SK-N-SH treated with all-trans-retinoic acid at 6 μM for 48 hours (cell line): ENCODE measurements around the gene DFFB.

Experiments
- ATAC-seq: fragments of 200-7000 bp; cut with Tn5 transposase; 3 replicates; pipeline ENCODE4 v1.9.1; 2020; ENCODE audit warnings: mild to moderate bottlenecking, moderate library complexity
- ARNTL ChIP-seq: fragments of 450-650 bp; formaldehyde crosslinking; IDR thresholded peaks from 2 replicates; pipeline ENCODE4 v1.5.0; 2020; ENCODE audit warnings: low read depth, mild to moderate bottlenecking, moderate library complexity, borderline replicate concordance
- BACH2 ChIP-seq: fragments of 250-450 bp; sonication (Bioruptor Pico); IDR thresholded peaks from 2 replicates; pipeline ENCODE4 v1.9.0; 2021; ENCODE audit warnings: mild to moderate bottlenecking, borderline replicate concordance
- CSDC2 ChIP-seq: fragments of 250-450 bp; sonication (Bioruptor Pico); IDR thresholded peaks from 2 replicates; pipeline ENCODE4 v1.5.0; 2020; ENCODE audit warnings: mild to moderate bottlenecking, moderate library complexity
- ESRRG ChIP-seq: fragments of 250-450 bp; sonication (Bioruptor Pico); IDR thresholded peaks from 2 replicates; pipeline ENCODE4 v1.6.1; 2021; ENCODE audit warnings: mild to moderate bottlenecking
- GLIS3 ChIP-seq: fragments of 250-450 bp; sonication (Bioruptor Pico); IDR thresholded peaks from 2 replicates; pipeline ENCODE4 v1.5.0; 2020; ENCODE audit warnings: mild to moderate bottlenecking, moderate library complexity
- ISL1 ChIP-seq: fragments of 250-450 bp; sonication (Bioruptor Pico); IDR thresholded peaks from 2 replicates; pipeline ENCODE4 v2.1.2; 2022; ENCODE audit warnings: mild to moderate bottlenecking, moderate library complexity
- RARB ChIP-seq: fragments of 250-450 bp; sonication (Bioruptor Pico); IDR thresholded peaks from 2 replicates; pipeline ENCODE4 v1.8.0; 2021; ENCODE audit warnings: mild to moderate bottlenecking, moderate library complexity
- SNAI2 ChIP-seq: fragments of 250-450 bp; sonication (Bioruptor Pico); IDR thresholded peaks from 2 replicates; pipeline ENCODE4 v1.5.0; 2020; ENCODE audit warnings: mild to moderate bottlenecking, moderate library complexity
- TCF4 ChIP-seq: fragments of 250-450 bp; sonication (Bioruptor Pico); IDR thresholded peaks from 2 replicates; pipeline ENCODE4 v1.8.0; 2021; ENCODE audit warnings: mild to moderate bottlenecking, moderate library complexity, borderline replicate concordance
- TOX ChIP-seq: fragments of 250-450 bp; sonication (Bioruptor Pico); IDR thresholded peaks from 2 replicates; pipeline ENCODE4 v1.8.0; 2021; ENCODE audit warnings: mild to moderate bottlenecking, moderate library complexity, borderline replicate concordance
- ZC3H10 ChIP-seq: fragments of 250-450 bp; sonication (Bioruptor Pico); IDR thresholded peaks from 2 replicates; pipeline ENCODE4 v1.5.1; 2021; ENCODE audit warnings: mild to moderate bottlenecking, moderate library complexity
- ZFP3 ChIP-seq: fragments of 250-450 bp; sonication (Bioruptor Pico); IDR thresholded peaks from 2 replicates; pipeline ENCODE4 v1.5.0; 2020; ENCODE audit warnings: mild to moderate bottlenecking, moderate library complexity
- ZFP30 ChIP-seq: fragments of 450-650 bp; formaldehyde crosslinking; IDR thresholded peaks from 2 replicates; pipeline ENCODE4 v1.5.0; 2022; ENCODE audit warnings: mild to moderate bottlenecking, moderate library complexity
- ZNF565 ChIP-seq: fragments of 450-650 bp; formaldehyde crosslinking; conservative IDR thresholded peaks from 2 replicates; pipeline ENCODE4 v1.5.0; 2020; ENCODE audit warnings: low read depth, mild to moderate bottlenecking, moderate library complexity
- ZNF70 ChIP-seq: fragments of 450-650 bp; formaldehyde crosslinking; IDR thresholded peaks from 2 replicates; pipeline ENCODE4 v1.5.0; 2020; ENCODE audit warnings: mild to moderate bottlenecking, moderate library complexity
- ZNF8 ChIP-seq: fragments of 450-650 bp; formaldehyde crosslinking; IDR thresholded peaks from 2 replicates; pipeline ENCODE4 v1.5.0; 2020; ENCODE audit warnings: mild to moderate bottlenecking, moderate library complexity
- TF ChIP-seq, protein P1 (sequence below): fragments of 250-450 bp; sonication (Bioruptor Pico); IDR thresholded peaks from 2 replicates; pipeline ENCODE4 v1.5.1; 2020; ENCODE audit warnings: low read depth, mild to moderate bottlenecking, moderate library complexity
- TF ChIP-seq, protein P2 (sequence below): fragments of 250-450 bp; sonication (Bioruptor Pico); IDR thresholded peaks from 2 replicates; pipeline ENCODE4 v1.8.0; 2021; ENCODE audit warnings: low read depth, mild to moderate bottlenecking, moderate library complexity, borderline replicate concordance
- TF ChIP-seq, protein P3 (sequence below): fragments of 250-450 bp; sonication (Bioruptor Pico); IDR thresholded peaks from 2 replicates; pipeline ENCODE4 v1.5.1; 2021; ENCODE audit warnings: mild to moderate bottlenecking, moderate library complexity
- TF ChIP-seq, protein P4 (sequence below): fragments of 250-450 bp; sonication (Bioruptor Pico); IDR thresholded peaks from 2 replicates; pipeline ENCODE4 v1.5.0; 2020; ENCODE audit warnings: mild to moderate bottlenecking, moderate library complexity
- TF ChIP-seq, protein P5 (sequence below): fragments of 250-450 bp; sonication (Bioruptor Pico); IDR thresholded peaks from 2 replicates; pipeline ENCODE4 v1.8.0; 2020; ENCODE audit warnings: mild to moderate bottlenecking, moderate library complexity, borderline replicate concordance

The DFFB gene

DNA sequence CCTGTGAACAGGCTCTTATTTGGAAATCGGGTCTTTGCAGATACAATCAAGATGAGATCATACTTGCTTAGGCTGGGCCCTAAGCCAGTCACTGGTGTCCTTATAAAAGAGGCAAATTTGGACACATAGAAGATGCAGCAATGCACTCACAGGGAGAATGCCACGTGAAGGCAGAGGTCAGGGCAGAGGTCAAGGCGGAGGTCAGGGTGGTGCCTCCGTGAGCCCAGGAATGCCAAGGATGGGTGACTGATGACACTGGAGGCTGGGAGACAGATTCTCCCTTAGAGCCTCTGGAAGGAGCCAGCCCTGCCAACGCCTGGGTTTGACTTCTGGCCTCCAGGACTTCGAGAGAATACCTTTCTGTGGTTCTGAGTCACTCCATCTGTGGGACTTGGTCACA, 65.6 kb downstream of the DFFB start (continued):
- TF ChIP-seq, protein P1, sequence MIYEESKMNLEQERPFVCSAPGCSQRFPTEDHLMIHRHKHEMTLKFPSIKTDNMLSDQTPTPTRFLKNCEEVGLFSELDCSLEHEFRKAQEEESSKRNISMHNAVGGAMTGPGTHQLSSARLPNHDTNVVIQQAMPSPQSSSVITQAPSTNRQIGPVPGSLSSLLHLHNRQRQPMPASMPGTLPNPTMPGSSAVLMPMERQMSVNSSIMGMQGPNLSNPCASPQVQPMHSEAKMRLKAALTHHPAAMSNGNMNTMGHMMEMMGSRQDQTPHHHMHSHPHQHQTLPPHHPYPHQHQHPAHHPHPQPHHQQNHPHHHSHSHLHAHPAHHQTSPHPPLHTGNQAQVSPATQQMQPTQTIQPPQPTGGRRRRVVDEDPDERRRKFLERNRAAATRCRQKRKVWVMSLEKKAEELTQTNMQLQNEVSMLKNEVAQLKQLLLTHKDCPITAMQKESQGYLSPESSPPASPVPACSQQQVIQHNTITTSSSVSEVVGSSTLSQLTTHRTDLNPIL (CRISPR knock-in tag): no peak
- TF ChIP-seq ZFP30 (CRISPR knock-in tag) (no peak), ZNF8 (CRISPR knock-in tag) (no peak)
- TF ChIP-seq, protein P2, sequence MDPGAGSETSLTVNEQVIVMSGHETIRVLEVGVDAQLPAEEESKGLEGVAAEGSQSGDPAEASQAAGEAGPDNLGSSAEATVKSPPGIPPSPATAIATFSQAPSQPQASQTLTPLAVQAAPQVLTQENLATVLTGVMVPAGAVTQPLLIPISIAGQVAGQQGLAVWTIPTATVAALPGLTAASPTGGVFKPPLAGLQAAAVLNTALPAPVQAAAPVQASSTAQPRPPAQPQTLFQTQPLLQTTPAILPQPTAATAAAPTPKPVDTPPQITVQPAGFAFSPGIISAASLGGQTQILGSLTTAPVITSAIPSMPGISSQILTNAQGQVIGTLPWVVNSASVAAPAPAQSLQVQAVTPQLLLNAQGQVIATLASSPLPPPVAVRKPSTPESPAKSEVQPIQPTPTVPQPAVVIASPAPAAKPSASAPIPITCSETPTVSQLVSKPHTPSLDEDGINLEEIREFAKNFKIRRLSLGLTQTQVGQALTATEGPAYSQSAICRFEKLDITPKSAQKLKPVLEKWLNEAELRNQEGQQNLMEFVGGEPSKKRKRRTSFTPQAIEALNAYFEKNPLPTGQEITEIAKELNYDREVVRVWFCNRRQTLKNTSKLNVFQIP (CRISPR knock-in tag): no peak

DNA sequence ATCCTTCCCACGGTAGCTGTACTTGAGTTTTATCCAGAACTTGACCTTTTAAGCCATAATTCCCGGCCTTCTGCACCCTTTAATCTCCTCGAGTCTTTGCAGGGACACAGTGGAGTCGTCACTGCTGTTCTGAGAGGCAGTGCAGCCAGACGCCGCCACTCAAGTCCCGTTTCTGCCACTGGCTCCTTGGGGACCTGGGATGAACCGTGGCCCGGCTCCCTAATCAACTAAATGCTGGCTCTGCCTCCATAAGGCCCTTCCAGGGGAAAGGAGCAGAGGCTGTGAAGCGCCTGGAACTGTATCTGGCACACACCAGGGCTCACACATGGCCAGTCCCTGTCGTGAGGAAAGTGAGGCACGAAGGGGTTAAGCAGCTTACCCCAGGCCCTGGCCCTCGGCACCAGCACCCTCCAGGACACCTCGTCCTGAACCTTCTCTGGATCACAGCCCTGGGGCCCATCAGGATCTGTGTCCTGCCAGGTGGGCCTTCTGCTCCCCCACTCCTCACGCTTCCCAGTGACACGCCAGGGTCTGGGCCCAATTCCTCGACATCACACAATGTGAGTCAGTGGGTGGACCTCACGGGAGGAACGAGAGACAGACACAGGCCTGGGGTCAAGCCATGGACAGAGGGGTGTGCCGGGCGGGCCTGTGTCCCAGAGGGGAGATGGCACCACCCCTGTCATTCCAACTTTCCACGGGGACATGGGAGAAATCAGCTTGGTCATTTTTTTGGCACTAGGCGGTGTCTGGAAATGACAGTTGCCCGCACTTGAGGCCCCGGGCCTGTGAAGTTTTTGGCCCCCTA, 66.3 kb downstream of the DFFB start:
- TF ChIP-seq ZC3H10: no peak
- no peak for TF ChIP-seq ZNF565 (CRISPR knock-in tag)
- TF ChIP-seq, protein P3, sequence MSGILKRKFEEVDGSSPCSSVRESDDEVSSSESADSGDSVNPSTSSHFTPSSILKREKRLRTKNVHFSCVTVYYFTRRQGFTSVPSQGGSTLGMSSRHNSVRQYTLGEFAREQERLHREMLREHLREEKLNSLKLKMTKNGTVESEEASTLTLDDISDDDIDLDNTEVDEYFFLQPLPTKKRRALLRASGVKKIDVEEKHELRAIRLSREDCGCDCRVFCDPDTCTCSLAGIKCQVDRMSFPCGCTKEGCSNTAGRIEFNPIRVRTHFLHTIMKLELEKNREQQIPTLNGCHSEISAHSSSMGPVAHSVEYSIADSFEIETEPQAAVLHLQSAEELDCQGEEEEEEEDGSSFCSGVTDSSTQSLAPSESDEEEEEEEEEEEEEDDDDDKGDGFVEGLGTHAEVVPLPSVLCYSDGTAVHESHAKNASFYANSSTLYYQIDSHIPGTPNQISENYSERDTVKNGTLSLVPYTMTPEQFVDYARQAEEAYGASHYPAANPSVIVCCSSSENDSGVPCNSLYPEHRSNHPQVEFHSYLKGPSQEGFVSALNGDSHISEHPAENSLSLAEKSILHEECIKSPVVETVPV (CRISPR knock-in tag): no peak
- no peak for TF ChIP-seq ZNF70 (CRISPR knock-in tag)
- TF ChIP-seq, protein P4, sequence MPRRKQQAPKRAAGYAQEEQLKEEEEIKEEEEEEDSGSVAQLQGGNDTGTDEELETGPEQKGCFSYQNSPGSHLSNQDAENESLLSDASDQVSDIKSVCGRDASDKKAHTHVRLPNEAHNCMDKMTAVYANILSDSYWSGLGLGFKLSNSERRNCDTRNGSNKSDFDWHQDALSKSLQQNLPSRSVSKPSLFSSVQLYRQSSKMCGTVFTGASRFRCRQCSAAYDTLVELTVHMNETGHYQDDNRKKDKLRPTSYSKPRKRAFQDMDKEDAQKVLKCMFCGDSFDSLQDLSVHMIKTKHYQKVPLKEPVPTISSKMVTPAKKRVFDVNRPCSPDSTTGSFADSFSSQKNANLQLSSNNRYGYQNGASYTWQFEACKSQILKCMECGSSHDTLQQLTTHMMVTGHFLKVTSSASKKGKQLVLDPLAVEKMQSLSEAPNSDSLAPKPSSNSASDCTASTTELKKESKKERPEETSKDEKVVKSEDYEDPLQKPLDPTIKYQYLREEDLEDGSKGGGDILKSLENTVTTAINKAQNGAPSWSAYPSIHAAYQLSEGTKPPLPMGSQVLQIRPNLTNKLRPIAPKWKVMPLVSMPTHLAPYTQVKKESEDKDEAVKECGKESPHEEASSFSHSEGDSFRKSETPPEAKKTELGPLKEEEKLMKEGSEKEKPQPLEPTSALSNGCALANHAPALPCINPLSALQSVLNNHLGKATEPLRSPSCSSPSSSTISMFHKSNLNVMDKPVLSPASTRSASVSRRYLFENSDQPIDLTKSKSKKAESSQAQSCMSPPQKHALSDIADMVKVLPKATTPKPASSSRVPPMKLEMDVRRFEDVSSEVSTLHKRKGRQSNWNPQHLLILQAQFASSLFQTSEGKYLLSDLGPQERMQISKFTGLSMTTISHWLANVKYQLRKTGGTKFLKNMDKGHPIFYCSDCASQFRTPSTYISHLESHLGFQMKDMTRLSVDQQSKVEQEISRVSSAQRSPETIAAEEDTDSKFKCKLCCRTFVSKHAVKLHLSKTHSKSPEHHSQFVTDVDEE (CRISPR knock-in tag): no peak
- no peak for TF ChIP-seq ISL1
- no peak for TF ChIP-seq ESRRG
- no peak for TF ChIP-seq TCF4 (CRISPR knock-in tag)
- TF ChIP-seq ZNF8 (CRISPR knock-in tag): no peak
- TF ChIP-seq, protein P2 (CRISPR knock-in tag): no peak
- TF ChIP-seq BACH2 (CRISPR knock-in tag): no peak
- TF ChIP-seq SNAI2 (CRISPR knock-in tag): no peak
- TF ChIP-seq CSDC2 (CRISPR knock-in tag): no peak
- TF ChIP-seq RARB: no peak
- TF ChIP-seq TOX (CRISPR knock-in tag): no peak
- no peak for TF ChIP-seq GLIS3
- no peak for ATAC-seq

DNA sequence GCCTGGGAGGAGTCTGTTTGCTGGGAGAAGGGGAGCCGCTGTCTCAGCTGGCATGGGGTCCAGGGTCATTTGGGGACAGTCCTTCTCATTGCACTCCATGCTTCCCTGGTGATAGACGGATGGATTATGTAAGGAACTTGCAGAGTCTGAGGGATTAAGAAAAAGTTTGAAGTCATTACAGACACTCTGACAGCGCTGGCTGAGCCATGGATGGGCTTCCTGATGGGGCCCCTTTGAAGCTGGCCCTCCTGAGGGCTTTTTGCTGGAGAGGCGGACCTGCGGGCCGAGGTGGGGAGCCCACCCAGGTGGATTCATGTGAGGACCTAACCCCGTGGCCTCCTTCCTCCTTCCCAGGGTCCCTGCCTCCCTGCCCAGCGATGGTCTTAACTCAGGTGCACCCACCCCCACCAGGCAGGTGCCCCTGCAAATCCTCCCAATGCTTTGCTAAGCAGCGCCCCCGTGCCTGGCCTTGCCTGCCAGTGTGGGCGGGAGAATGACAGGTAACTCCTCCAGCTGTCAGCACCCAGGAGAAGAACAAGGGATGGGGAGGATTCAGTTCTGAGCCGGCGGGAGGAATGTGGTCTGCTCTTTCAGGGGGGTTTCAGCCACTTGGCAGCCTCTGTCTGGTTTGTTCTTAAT, 67.0 kb downstream of the DFFB start:
- no peak for ATAC-seq
- TF ChIP-seq TOX (CRISPR knock-in tag) (no peak), ZFP3 (CRISPR knock-in tag) (no peak)

DNA sequence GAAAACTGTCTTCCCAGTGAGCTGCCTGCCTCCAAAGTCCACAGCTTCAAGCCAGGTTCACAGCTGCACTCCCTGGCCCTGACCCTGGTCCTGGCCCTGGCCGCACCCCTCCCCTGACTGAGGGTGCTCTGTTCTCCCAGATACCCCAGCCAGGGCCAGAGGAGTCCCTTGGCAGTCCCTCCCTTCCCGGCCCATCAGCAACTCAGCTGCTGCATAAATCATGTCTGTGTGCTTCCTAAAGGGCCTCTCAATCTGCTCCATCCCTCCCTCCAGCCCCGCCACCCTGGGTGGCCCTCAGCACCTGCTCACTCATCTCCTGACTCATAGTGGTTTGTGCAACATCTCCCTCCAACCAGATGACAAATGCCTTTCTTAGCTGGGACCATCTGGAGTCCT, 67.5 kb downstream of the DFFB start:
- no peak for ATAC-seq
- TF ChIP-seq SNAI2 (CRISPR knock-in tag) (no peak), ARNTL (no peak), ZNF8 (CRISPR knock-in tag) (no peak), ZFP30 (CRISPR knock-in tag) (no peak), ZC3H10 (no peak), ISL1 (no peak), BACH2 (CRISPR knock-in tag) (no peak), GLIS3 (no peak), CSDC2 (CRISPR knock-in tag) (no peak), TOX (CRISPR knock-in tag) (no peak)
- TF ChIP-seq, protein P2 (CRISPR knock-in tag): no peak
- TF ChIP-seq, protein P5, sequence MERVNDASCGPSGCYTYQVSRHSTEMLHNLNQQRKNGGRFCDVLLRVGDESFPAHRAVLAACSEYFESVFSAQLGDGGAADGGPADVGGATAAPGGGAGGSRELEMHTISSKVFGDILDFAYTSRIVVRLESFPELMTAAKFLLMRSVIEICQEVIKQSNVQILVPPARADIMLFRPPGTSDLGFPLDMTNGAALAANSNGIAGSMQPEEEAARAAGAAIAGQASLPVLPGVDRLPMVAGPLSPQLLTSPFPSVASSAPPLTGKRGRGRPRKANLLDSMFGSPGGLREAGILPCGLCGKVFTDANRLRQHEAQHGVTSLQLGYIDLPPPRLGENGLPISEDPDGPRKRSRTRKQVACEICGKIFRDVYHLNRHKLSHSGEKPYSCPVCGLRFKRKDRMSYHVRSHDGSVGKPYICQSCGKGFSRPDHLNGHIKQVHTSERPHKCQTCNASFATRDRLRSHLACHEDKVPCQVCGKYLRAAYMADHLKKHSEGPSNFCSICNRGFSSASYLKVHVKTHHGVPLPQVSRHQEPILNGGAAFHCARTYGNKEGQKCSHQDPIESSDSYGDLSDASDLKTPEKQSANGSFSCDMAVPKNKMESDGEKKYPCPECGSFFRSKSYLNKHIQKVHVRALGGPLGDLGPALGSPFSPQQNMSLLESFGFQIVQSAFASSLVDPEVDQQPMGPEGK: no peak
